ENCODE measurements around the gene PIEZO2. TPM values are rescaled to one million over a fixed set of nuclear protein-coding genes. Genes with fewer than 3 reads are reported as not detected.

PIEZO2 gene
- total and polyA plus RNA-seq, 4 donors, result 2.6 to 233 (median 18.8) TPM

DNA sequence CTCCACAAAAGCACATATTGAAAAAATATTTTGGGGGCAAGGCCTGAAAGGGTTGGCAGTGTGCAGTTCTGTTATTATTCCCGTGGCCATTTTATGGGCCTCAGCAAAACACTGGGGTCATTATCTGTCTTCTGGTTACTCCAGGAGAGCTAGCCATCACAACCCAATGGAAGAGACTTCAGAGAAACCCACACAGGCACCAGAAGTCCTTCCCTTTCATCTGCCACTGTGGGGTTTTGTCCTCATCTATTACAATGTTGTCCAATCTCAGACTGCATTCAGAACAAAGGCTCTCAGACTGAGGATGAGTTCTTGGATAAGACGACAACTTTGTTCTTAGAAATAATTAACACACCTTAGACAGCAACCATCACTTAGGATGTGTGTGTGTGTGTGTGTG is 98.4 kb downstream of the PIEZO2 start:
- TF ChIP-seq, protein P1, sequence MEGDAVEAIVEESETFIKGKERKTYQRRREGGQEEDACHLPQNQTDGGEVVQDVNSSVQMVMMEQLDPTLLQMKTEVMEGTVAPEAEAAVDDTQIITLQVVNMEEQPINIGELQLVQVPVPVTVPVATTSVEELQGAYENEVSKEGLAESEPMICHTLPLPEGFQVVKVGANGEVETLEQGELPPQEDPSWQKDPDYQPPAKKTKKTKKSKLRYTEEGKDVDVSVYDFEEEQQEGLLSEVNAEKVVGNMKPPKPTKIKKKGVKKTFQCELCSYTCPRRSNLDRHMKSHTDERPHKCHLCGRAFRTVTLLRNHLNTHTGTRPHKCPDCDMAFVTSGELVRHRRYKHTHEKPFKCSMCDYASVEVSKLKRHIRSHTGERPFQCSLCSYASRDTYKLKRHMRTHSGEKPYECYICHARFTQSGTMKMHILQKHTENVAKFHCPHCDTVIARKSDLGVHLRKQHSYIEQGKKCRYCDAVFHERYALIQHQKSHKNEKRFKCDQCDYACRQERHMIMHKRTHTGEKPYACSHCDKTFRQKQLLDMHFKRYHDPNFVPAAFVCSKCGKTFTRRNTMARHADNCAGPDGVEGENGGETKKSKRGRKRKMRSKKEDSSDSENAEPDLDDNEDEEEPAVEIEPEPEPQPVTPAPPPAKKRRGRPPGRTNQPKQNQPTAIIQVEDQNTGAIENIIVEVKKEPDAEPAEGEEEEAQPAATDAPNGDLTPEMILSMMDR (IDR thresholded peaks at IDR 0.05; ENCODE audit: control extremely low read depth, extremely low read depth), result no peak
- Histone ChIP-seq H3K4me1 (ENCODE audit: control insufficient read depth in 5 of 5, insufficient read depth in 5 of 5, low read length in 5 of 5) (peaks cover 0 to 57% (median 18%) of the 10 kb centered on the region in 5 donors), H3K36me3 (ENCODE audit: control insufficient read depth in 4 of 4, insufficient read depth in 4 of 4, low read length in 4 of 4) (peaks cover 0 to 17% (median 6%) of the 10 kb centered on the region in 4 donors), H3K4me3 (no peak overlapping the region), H3K9ac (ENCODE audit: insufficient read depth in 1 of 2, low read length in 2 of 2) (no peak overlapping the region), H3K27ac (ENCODE audit: low read depth in 1 of 2, low read length in 1 of 2) (no peak overlapping the region), H3K27me3 (ENCODE audit: control insufficient read depth in 3 of 3, insufficient read depth in 3 of 3, low read length in 2 of 3) (no peaks in the 10 kb centered on the region), H3K9me3 (ENCODE audit: control insufficient read depth in 4 of 4, insufficient read depth in 3 of 4, low read length in 3 of 4) (peaks cover 0 to 2% (median 0%) of the 10 kb centered on the region in 4 donors)
- WGBS, 2 donors, result 89% methylated on average over 2 of the region's 2 CpGs
- no peak for DNase-seq
- no peak for ATAC-seq (ENCODE audit: insufficient read depth, low FRiP score)

DNA sequence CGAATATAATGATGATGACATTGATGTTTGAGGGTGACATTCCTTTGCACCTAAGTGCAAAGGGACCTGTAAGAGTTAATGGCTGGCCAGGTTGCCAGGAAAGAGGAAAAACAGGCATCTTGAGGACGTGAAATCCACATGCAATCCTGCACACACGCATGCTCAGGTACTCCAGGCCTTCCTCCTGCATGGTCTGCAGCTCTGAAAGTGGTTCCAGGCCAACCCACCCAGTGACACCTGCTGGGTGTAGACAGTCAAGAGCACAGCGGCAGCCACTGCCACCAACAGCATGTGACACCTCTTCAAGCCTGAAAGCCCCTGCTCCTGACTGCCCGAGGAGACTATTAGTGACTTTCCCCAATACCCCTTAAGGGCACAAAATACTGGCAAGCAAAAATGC is 101.6 kb downstream of the PIEZO2 start:
- no peak overlapping the region for H3K4me3 ChIP-seq
- no peak overlapping the region for H3K9ac ChIP-seq (ENCODE audit: insufficient read depth in 1 of 2, low read length in 2 of 2)
- peaks cover 0 to 22% (median 6%) of the 10 kb centered on the region in 4 donors for H3K36me3 ChIP-seq (ENCODE audit: control insufficient read depth in 4 of 4, insufficient read depth in 4 of 4, low read length in 4 of 4)
- H3K27ac ChIP-seq (ENCODE audit: low read depth in 1 of 2, low read length in 1 of 2), result no peak overlapping the region
- no peak for ATAC-seq (ENCODE audit: insufficient read depth, low FRiP score)
- DNase-seq, result no peak
- peaks cover 0 to 46% (median 18%) of the 10 kb centered on the region in 5 donors for H3K4me1 ChIP-seq (ENCODE audit: control insufficient read depth in 5 of 5, insufficient read depth in 5 of 5, low read length in 5 of 5)
- WGBS, 2 donors, result 82 to 87% methylated on average over 5 of the region's 5 CpGs
- no peaks in the 10 kb centered on the region for H3K27me3 ChIP-seq (ENCODE audit: control insufficient read depth in 3 of 3, insufficient read depth in 3 of 3, low read length in 2 of 3)
- TF ChIP-seq, protein P1 (IDR thresholded peaks at IDR 0.05; ENCODE audit: control extremely low read depth, extremely low read depth), result no peak
- peaks cover 0 to 2% (median 0%) of the 10 kb centered on the region in 4 donors for H3K9me3 ChIP-seq (ENCODE audit: control insufficient read depth in 4 of 4, insufficient read depth in 3 of 4, low read length in 3 of 4)

DNA sequence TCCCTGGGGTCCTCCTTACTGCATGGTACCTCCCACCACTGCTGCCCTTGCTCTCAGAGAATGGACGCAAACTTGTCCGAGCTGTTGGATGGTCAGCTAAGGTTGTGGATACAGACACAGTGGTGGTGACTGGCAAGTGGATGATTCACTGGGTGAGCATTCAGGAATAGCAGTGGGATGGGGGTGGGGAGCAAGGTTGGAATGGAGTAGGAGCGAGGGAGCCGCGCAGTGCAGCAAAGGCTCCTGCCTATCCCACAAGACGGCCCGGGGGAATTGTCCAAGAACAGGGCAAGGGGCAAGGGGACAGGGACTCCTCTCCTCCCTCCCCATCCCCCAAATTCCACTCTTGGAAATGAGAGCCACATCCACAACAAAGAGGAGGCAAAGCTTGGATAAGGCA is 102.2 kb downstream of the PIEZO2 start:
- peaks cover 0 to 53% (median 17%) of the 10 kb centered on the region in 5 donors for H3K4me1 ChIP-seq (ENCODE audit: control insufficient read depth in 5 of 5, insufficient read depth in 5 of 5, low read length in 5 of 5)
- ATAC-seq (ENCODE audit: insufficient read depth, low FRiP score), result no peak
- no peak overlapping the region for H3K4me3 ChIP-seq
- no peak overlapping the region for H3K27ac ChIP-seq (ENCODE audit: low read depth in 1 of 2, low read length in 1 of 2)
- H3K9ac ChIP-seq (ENCODE audit: insufficient read depth in 1 of 2, low read length in 2 of 2), result no peak overlapping the region
- WGBS, 2 donors, result 90 to 95% methylated on average over 7 of the region's 7 CpGs
- no peak for DNase-seq
- TF ChIP-seq, protein P1 (IDR thresholded peaks at IDR 0.05; ENCODE audit: control extremely low read depth, extremely low read depth), result no peak
- H3K36me3 ChIP-seq (ENCODE audit: control insufficient read depth in 4 of 4, insufficient read depth in 4 of 4, low read length in 4 of 4), result peaks cover 0 to 22% (median 6%) of the 10 kb centered on the region in 4 donors
- H3K9me3 ChIP-seq (ENCODE audit: control insufficient read depth in 4 of 4, insufficient read depth in 3 of 4, low read length in 3 of 4), result peaks cover 0 to 4% (median 0%) of the 10 kb centered on the region in 4 donors
- no peaks in the 10 kb centered on the region for H3K27me3 ChIP-seq (ENCODE audit: control insufficient read depth in 3 of 3, insufficient read depth in 3 of 3, low read length in 2 of 3)

DNA sequence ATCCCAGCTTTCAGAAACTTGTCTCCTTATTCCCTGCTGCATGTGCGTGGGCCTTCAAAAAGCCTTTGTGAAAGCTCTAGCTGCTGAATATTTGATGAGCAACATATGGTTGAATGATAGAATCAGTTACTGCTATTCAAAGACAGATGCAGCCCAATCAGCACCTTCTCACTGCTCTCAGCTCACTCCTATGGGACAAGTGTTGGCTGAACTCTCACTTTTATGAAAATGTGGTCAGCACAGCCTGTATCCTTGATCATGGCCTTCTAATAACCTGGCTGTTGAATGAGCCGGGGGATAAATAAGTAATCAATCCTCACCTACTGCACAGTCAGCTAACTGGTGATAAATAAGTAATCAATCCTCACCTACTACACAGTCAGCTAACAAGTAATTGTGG is 103.2 kb downstream of the PIEZO2 start:
- H3K9ac ChIP-seq (ENCODE audit: insufficient read depth in 1 of 2, low read length in 2 of 2), result no peak overlapping the region
- no peaks in the 10 kb centered on the region for H3K27me3 ChIP-seq (ENCODE audit: control insufficient read depth in 3 of 3, insufficient read depth in 3 of 3, low read length in 2 of 3)
- H3K9me3 ChIP-seq (ENCODE audit: control insufficient read depth in 4 of 4, insufficient read depth in 3 of 4, low read length in 3 of 4), result peaks cover 0 to 4% (median 0%) of the 10 kb centered on the region in 4 donors
- peaks cover 0 to 53% (median 13%) of the 10 kb centered on the region in 5 donors for H3K4me1 ChIP-seq (ENCODE audit: control insufficient read depth in 5 of 5, insufficient read depth in 5 of 5, low read length in 5 of 5)
- H3K36me3 ChIP-seq (ENCODE audit: control insufficient read depth in 4 of 4, insufficient read depth in 4 of 4, low read length in 4 of 4), result peaks cover 0 to 18% (median 6%) of the 10 kb centered on the region in 4 donors
- H3K27ac ChIP-seq (ENCODE audit: low read depth in 1 of 2, low read length in 1 of 2), result no peak overlapping the region
- whole genome bisulfite sequencing, 2 donors, result 90 to 96% methylated on average over 2 of the region's 2 CpGs
- TF ChIP-seq, protein P1 (IDR thresholded peaks at IDR 0.05; ENCODE audit: control extremely low read depth, extremely low read depth), result no peak
- H3K4me3 ChIP-seq, result no peak overlapping the region
- DNase-seq (no peak), ATAC-seq (ENCODE audit: insufficient read depth, low FRiP score) (no peak)
